OCI-LY7 (cell line): ENCODE data around the gene GGN.

ENCODE experiments used
- CTCF ChIP-seq: fragments of 200-600 bp; sonication (generic); conservative IDR thresholded peaks from 2 replicates; pipeline ENCODE4 v1.5.1; 2014; ENCODE audit warnings: mild to moderate bottlenecking, antibody characterized with exemption, low read length, moderate library complexity, mixed read lengths
- EZH2phosphoT487 ChIP-seq: fragments of 200-600 bp; sonication (generic); IDR thresholded peaks from 2 replicates; pipeline ENCODE4 v1.6.1; 2018; ENCODE audit warnings: low read depth, borderline replicate concordance, mild to moderate bottlenecking, mixed run types, antibody characterized with exemption, low read length, moderate library complexity, mixed read lengths

GRCh38 chr19:38375098-38375493, 12.7 kb downstream of the GGN start:
- TF ChIP-seq EZH2phosphoT487 (no peak), CTCF (no peak)
